ENCODE data around the gene GTF3A.

GRCh38 chr13:27455331-27455855 is 31.0 kb downstream of the GTF3A start:
- no peak for TF ChIP-seq EZH2 (IDR thresholded peaks at IDR 0.05)
- TF ChIP-seq POLR2A (IDR thresholded peaks at IDR 0.05; ENCODE audit: borderline replicate concordance, extremely low read depth, insufficient read depth, insufficient read length): no peak
- TF ChIP-seq EGR1 (IDR thresholded peaks at IDR 0.05; ENCODE audit: low read depth): no peak
- TF ChIP-seq YY1 (IDR thresholded peaks at IDR 0.05; ENCODE audit: extremely low read depth, insufficient replicate concordance, low read depth, low read length): no peak
- TF ChIP-seq CTCF (IDR thresholded peaks at IDR 0.05 in 2 of 3, conservative IDR thresholded peaks at IDR 0.05 in 1 of 3; ENCODE audit: borderline replicate concordance in 1 of 3, insufficient read depth in 1 of 3, low read depth in 2 of 3, low read length in 2 of 3): no peak
- no peak for TF ChIP-seq REST (IDR thresholded peaks at IDR 0.05; ENCODE audit: low read depth)
- TF ChIP-seq MAX (IDR thresholded peaks at IDR 0.05): no peak

Measured in HCT116 (cell line).